CD4-positive, CD25-positive, alpha-beta regulatory T cell (primary cell): ENCODE data around the gene KRCC1. TPM values are rescaled to one million over a fixed set of nuclear protein-coding genes. Genes with fewer than 3 reads are reported as not detected.
A peak's percentile ranks its signal among the peaks of the same experiment; 100 is the strongest.

Source experiments
- ATAC-seq, 2 donors: fragments of 150-1000 bp; cut with Tn5 transposase; one replicate each; pipeline ENCODE4 v1.10.0; 2021; ENCODE audit warnings: low read depth in 2 of 2, moderate number of reproducible peaks in 2 of 2, moderate library complexity in 1 of 2
- DNase-seq, 3 donors: peaks; one replicate each; pipeline versions ENCODE4 v3.0.0 to v3.0.0-alpha.2; 2012 to 2022; ENCODE audit warnings: mixed read lengths in 1 of 3
- H3K27ac ChIP-seq: one replicate; pipeline ENCODE4 v1.7.0; 2013; ENCODE audit warnings: mild to moderate bottlenecking, low read length; ENCODE audit not compliant: insufficient read depth, poor library complexity, severe bottlenecking
- H3K27me3 ChIP-seq: one replicate; pipeline ENCODE4 v1.7.0; 2013; ENCODE audit warnings: low read length; ENCODE audit not compliant: control insufficient read depth, insufficient read depth
- H3K36me3 ChIP-seq: one replicate; pipeline ENCODE4 v1.7.0; 2013; ENCODE audit warnings: mild to moderate bottlenecking, low read length, moderate library complexity; ENCODE audit not compliant: control insufficient read depth, insufficient read depth
- H3K4me1 ChIP-seq: 2 replicates; pipeline ENCODE4 v1.7.0; 2013; ENCODE audit warnings: mild to moderate bottlenecking, low read length; ENCODE audit not compliant: insufficient read depth, control insufficient read depth, poor library complexity, severe bottlenecking
- H3K4me3 ChIP-seq: one replicate; pipeline ENCODE4 v1.7.0; 2013; ENCODE audit warnings: low read depth, mild to moderate bottlenecking, low read length, moderate library complexity
- H3K9me3 ChIP-seq, 2 experiments: 1 replicate in 1 of 2; 2 replicates in 1 of 2; pipeline ENCODE4 v1.7.0; 2013; ENCODE audit warnings: low read length in 2 of 2, mild to moderate bottlenecking in 1 of 2, moderate library complexity in 1 of 2; ENCODE audit not compliant: control insufficient read depth in 2 of 2
- H3K27ac Mint-ChIP-seq, 3 donors: one replicate each; pipeline ENCODE4 v1.8.0; 2020 to 2022; ENCODE audit warnings: mild to moderate bottlenecking in 3 of 3, mixed read lengths in 3 of 3, moderate library complexity in 2 of 3
- H3K27me3 Mint-ChIP-seq: one replicate; pipeline ENCODE4 v1.8.0; 2022; ENCODE audit warnings: mild to moderate bottlenecking, mixed read lengths
- H3K36me3 Mint-ChIP-seq: one replicate; pipeline ENCODE4 v1.8.0; 2020; ENCODE audit warnings: mixed read lengths
- H3K4me1 Mint-ChIP-seq, 4 donors: one replicate each; pipeline ENCODE4 v1.8.0; 2020 to 2022; ENCODE audit warnings: mixed read lengths in 4 of 4, mild to moderate bottlenecking in 1 of 4
- H3K4me3 Mint-ChIP-seq, 4 donors: one replicate each; pipeline ENCODE4 v1.8.0; 2020 to 2022; ENCODE audit warnings: mild to moderate bottlenecking in 4 of 4, mixed read lengths in 4 of 4, moderate library complexity in 3 of 4
- H3K9me3 Mint-ChIP-seq, 7 donors: one replicate each; pipeline ENCODE4 v1.8.0; 2020 to 2022; ENCODE audit warnings: mixed read lengths in 7 of 7, mild to moderate bottlenecking in 3 of 7, moderate library complexity in 2 of 7
- polyA plus RNA-seq, 4 donors: library from polyadenylated mRNA; unstranded; fragments of 300-500 nt; fragmentation: Illumina TruSeq; gene quantifications; one replicate each; pipeline ENCODE4 v1.2.3, GENCODE V29; 2021
- total RNA-seq: library from RNA; stranded (reverse); gene quantifications from one replicate; pipeline ENCODE4 v1.2.3, GENCODE V29; 2022

Gene KRCC1
- total and polyA plus RNA-seq, 5 donors from 2014 or later, result 11.8 to 41.9 (median 40.6) TPM

DNA sequence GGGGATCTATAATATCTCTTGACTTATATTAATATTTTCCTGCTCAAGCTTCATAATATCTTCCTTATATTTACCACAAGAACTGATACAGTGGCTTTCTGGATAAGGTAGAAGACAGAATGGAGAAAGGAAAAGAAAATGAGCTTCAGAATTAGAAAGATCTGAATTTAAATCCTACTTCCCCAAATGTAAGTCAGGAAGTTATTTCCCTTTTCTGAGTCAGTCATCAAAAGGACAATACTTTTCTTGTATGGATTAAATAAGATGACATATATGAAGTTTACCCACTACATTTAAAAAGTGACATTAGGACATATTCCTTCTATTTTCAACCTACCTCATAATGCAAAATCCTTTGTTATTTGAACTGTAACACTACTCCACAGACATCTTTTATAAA, 19.0 kb downstream of the KRCC1 start:
- Histone ChIP-seq H3K27me3 (no peaks in the 10 kb centered on the region), H3K4me1 (no peaks in the 10 kb centered on the region), H3K36me3 (peaks cover 37% of the 10 kb centered on the region), H3K27ac (no peak overlapping the region), H3K4me3 (no peak overlapping the region), H3K9me3 (no peaks in the 10 kb centered on the region)
- Mint-ChIP-seq H3K36me3 (peaks cover 31% of the 10 kb centered on the region), H3K4me1 (peaks cover 18 to 46% (median 33%) of the 10 kb centered on the region in 4 donors), H3K9me3 (no peaks in the 10 kb centered on the region), H3K27ac (no peak overlapping the region), H3K27me3 (no peaks in the 10 kb centered on the region), H3K4me3 (no peak overlapping the region)
- DNase-seq (no peak), ATAC-seq (no peak)

- Histone ChIP-seq H3K9me3 (no peaks in the 10 kb centered on the region), H3K36me3 (peaks cover 37% of the 10 kb centered on the region), H3K4me3 (no peak overlapping the region), H3K27me3 (no peaks in the 10 kb centered on the region), H3K4me1 (no peaks in the 10 kb centered on the region), H3K27ac (no peak overlapping the region)
- Mint-ChIP-seq H3K27ac (peak overlapping the region in 1 of 3 donors; percentile 66), H3K9me3 (no peaks in the 10 kb centered on the region), H3K4me1 (peaks cover 18 to 43% (median 31%) of the 10 kb centered on the region in 4 donors), H3K4me3 (no peak overlapping the region), H3K27me3 (no peaks in the 10 kb centered on the region), H3K36me3 (peaks cover 31% of the 10 kb centered on the region)
- ATAC-seq (no peak), DNase-seq (no peak)
Measured at GRCh38 chr2:88036182-88036581, 19.4 kb downstream of the KRCC1 start.

GRCh38 chr2:88032070-88032702, 23.4 kb downstream of the KRCC1 start:
- H3K4me3 ChIP-seq, result no peak overlapping the region
- peaks cover 40% of the 10 kb centered on the region for H3K36me3 Mint-ChIP-seq
- H3K9me3 Mint-ChIP-seq, result no peaks in the 10 kb centered on the region
- H3K27me3 Mint-ChIP-seq, result no peaks in the 10 kb centered on the region
- no peak for DNase-seq
- no peak for ATAC-seq
- H3K4me3 Mint-ChIP-seq, result no peak overlapping the region
- H3K4me1 Mint-ChIP-seq, result peaks cover 13 to 33% (median 21%) of the 10 kb centered on the region in 4 donors
- H3K27ac Mint-ChIP-seq, result no peak overlapping the region
- no peaks in the 10 kb centered on the region for H3K27me3 ChIP-seq
- H3K9me3 ChIP-seq, result no peaks in the 10 kb centered on the region
- no peak overlapping the region for H3K27ac ChIP-seq
- H3K36me3 ChIP-seq, result peaks cover 66% of the 10 kb centered on the region
- H3K4me1 ChIP-seq, result no peaks in the 10 kb centered on the region

GRCh38 chr2:88028931-88029330, 26.7 kb downstream of the KRCC1 start:
- Mint-ChIP-seq H3K4me1 (peaks cover 11 to 19% (median 15%) of the 10 kb centered on the region in 4 donors), H3K9me3 (no peaks in the 10 kb centered on the region), H3K27me3 (no peaks in the 10 kb centered on the region), H3K27ac (peak overlapping the region in 2 of 3 donors; percentile 10 to 38), H3K4me3 (no peak overlapping the region), H3K36me3 (peaks cover 33% of the 10 kb centered on the region)
- ATAC-seq, result no peak
- H3K4me1 ChIP-seq, result no peaks in the 10 kb centered on the region
- H3K9me3 ChIP-seq, result no peaks in the 10 kb centered on the region
- DNase-seq, result no peak
- H3K27me3 ChIP-seq, result no peaks in the 10 kb centered on the region
- H3K4me3 ChIP-seq, result no peak overlapping the region
- no peak overlapping the region for H3K27ac ChIP-seq
- H3K36me3 ChIP-seq, result peaks cover 49% of the 10 kb centered on the region

DNA sequence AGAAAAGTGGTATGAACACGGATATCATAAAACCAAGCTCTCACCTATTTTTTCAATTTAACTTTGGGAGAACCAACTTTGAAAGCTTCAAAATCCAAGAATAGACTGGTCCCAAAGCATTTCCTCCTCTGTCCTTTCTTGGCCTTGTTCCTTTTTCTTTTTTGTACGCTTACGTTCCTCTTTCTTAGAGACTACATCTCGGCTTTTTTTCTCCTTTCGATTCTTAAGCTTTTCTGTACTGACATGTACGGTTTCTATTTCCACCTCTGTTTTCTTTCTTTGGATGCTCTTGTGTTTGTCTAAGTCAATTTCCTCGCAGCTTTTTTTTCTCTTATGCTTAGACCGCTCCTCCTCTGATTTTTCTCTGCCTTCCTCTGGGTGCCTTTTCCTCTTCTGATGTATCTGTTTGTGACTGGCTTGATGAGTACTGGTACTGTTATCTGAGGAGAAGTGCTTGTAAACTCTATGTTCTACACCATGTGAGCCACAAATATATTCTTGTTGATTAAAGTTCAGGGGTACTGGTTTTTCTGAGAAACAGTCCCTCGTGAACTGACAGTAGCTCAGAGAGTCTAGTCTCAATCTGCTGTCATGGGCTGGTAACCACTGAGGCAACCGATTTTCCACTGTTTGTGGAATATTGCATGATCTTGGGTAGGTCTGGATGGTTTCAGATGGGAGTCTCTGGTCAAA, 27.7 kb downstream of the KRCC1 start:
- DNase-seq (peak in 1 of 3 donors; percentile 51), ATAC-seq (peak; percentile 61 to 67)
- Mint-ChIP-seq H3K27me3 (no peaks in the 10 kb centered on the region), H3K36me3 (peaks cover 26% of the 10 kb centered on the region), H3K4me1 (peaks cover 7 to 19% (median 11%) of the 10 kb centered on the region in 4 donors), H3K9me3 (no peaks in the 10 kb centered on the region), H3K4me3 (peak overlapping the region in 3 of 4 donors; percentile 46 to 77 (median 70)), H3K27ac (peak overlapping the region; percentile 14 to 98 (median 65))
- Histone ChIP-seq H3K9me3 (no peaks in the 10 kb centered on the region), H3K27ac (no peak overlapping the region), H3K4me3 (no peak overlapping the region), H3K36me3 (peaks cover 40% of the 10 kb centered on the region), H3K4me1 (no peaks in the 10 kb centered on the region), H3K27me3 (no peaks in the 10 kb centered on the region)

- no peak for DNase-seq
- Histone ChIP-seq H3K36me3 (peaks cover 21% of the 10 kb centered on the region), H3K27ac (no peak overlapping the region), H3K4me3 (no peak overlapping the region), H3K9me3 (no peaks in the 10 kb centered on the region), H3K4me1 (no peaks in the 10 kb centered on the region), H3K27me3 (no peaks in the 10 kb centered on the region)
- no peak for ATAC-seq
- no peak overlapping the region for H3K4me3 Mint-ChIP-seq
- H3K27me3 Mint-ChIP-seq, result no peaks in the 10 kb centered on the region
- no peaks in the 10 kb centered on the region for H3K9me3 Mint-ChIP-seq
- peak overlapping the region in 1 of 3 donors; percentile 27 for H3K27ac Mint-ChIP-seq
- H3K4me1 Mint-ChIP-seq, result peaks cover 7 to 15% (median 11%) of the 10 kb centered on the region in 4 donors
- H3K36me3 Mint-ChIP-seq, result peaks cover 21% of the 10 kb centered on the region
Measured at GRCh38 chr2:88024509-88024908, 31.1 kb downstream of the KRCC1 start.

- Mint-ChIP-seq H3K4me3 (no peak overlapping the region), H3K9me3 (no peaks in the 10 kb centered on the region), H3K27me3 (no peaks in the 10 kb centered on the region), H3K27ac (no peak overlapping the region), H3K4me1 (peaks cover 0 to 10% (median 5%) of the 10 kb centered on the region in 4 donors), H3K36me3 (peaks cover 13% of the 10 kb centered on the region)
- H3K9me3 ChIP-seq, result no peaks in the 10 kb centered on the region
- DNase-seq (no peak), ATAC-seq (no peak)
- H3K27ac ChIP-seq, result no peak overlapping the region
- H3K36me3 ChIP-seq, result peaks cover 3% of the 10 kb centered on the region
- H3K4me1 ChIP-seq, result peaks cover under 1% of the 10 kb centered on the region
- no peaks in the 10 kb centered on the region for H3K27me3 ChIP-seq
- H3K4me3 ChIP-seq, result no peak overlapping the region
Measured at GRCh38 chr2:88022669-88022921, 33.0 kb downstream of the KRCC1 start.

DNA sequence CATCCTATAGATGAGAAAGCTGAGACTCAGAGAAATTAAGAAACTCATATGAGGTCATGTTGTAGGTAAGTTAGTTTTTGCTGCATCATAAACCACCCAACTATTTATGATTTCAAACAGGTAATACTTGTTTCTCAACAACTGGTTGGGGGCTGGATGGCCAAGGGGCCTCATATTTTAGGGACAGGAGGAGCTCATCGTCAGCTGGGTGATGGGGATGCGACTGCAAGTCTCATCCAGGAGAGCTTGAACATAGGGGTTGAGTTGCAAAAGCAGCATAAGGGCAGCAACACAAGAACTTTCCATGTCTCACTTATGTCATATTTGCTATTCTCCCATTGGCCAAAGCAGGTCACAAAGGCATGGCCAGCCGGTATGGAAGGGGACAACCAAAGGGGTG, 35.6 kb downstream of the KRCC1 start:
- Mint-ChIP-seq H3K4me1 (peaks cover 4 to 27% (median 17%) of the 10 kb centered on the region in 4 donors), H3K9me3 (no peaks in the 10 kb centered on the region), H3K36me3 (no peaks in the 10 kb centered on the region), H3K4me3 (no peak overlapping the region), H3K27me3 (no peaks in the 10 kb centered on the region), H3K27ac (no peak overlapping the region)
- no peaks in the 10 kb centered on the region for H3K9me3 ChIP-seq
- H3K27ac ChIP-seq, result no peak overlapping the region
- ATAC-seq (no peak), DNase-seq (no peak)
- H3K4me3 ChIP-seq, result no peak overlapping the region
- peaks cover 12% of the 10 kb centered on the region for H3K4me1 ChIP-seq
- H3K27me3 ChIP-seq, result no peaks in the 10 kb centered on the region
- H3K36me3 ChIP-seq, result no peaks in the 10 kb centered on the region
